ENCODE data around the gene ATP6V1D.
"Not testable (repeated sequence)": the region's sequence is repeated elsewhere in the genome, so short reads cannot be mapped to it uniquely, and the experiment has no call there.

Gene ATP6V1D

GRCh38 chr14:67370830-67371229 lies 11.2 kb upstream of the ATP6V1D start:
- DNase-seq (ENCODE audit: low read depth): no peak

- DNase-seq (ENCODE audit: low read depth): no peak
Observed at GRCh38 chr14:67365476-67365875, 5.9 kb upstream of the ATP6V1D start.

GRCh38 chr14:67360470-67361206 lies 1.0 kb upstream of the ATP6V1D start:
- DNase-seq (ENCODE audit: low read depth): no peak

- peak; percentile 25 for DNase-seq (ENCODE audit: low read depth)
Observed at GRCh38 chr14:67358924-67359774, 455 bp downstream of the ATP6V1D start.

GRCh38 chr14:67357969-67358354 lies 1.6 kb downstream of the ATP6V1D start:
- no peak for DNase-seq (ENCODE audit: low read depth)

- DNase-seq (ENCODE audit: low read depth): no peak
Observed at GRCh38 chr14:67357186-67357968, 2.2 kb downstream of the ATP6V1D start.

GRCh38 chr14:67352055-67352454 lies 7.5 kb downstream of the ATP6V1D start:
- no peak for DNase-seq (ENCODE audit: low read depth)

- no peak for DNase-seq (ENCODE audit: low read depth)
Observed at GRCh38 chr14:67345583-67345982, 14.0 kb downstream of the ATP6V1D start.

- no peak for DNase-seq (ENCODE audit: low read depth)
Observed at GRCh38 chr14:67343601-67344230, 15.9 kb downstream of the ATP6V1D start.

GRCh38 chr14:67341231-67341630 lies 18.4 kb downstream of the ATP6V1D start:
- DNase-seq (ENCODE audit: low read depth): not testable (repeated sequence)

GRCh38 chr14:67335781-67336180 lies 23.8 kb downstream of the ATP6V1D start:
- DNase-seq (ENCODE audit: low read depth): no peak

GRCh38 chr14:67332468-67332867 lies 27.1 kb downstream of the ATP6V1D start:
- no peak for DNase-seq (ENCODE audit: low read depth)

- no peak for DNase-seq (ENCODE audit: low read depth)
Observed at GRCh38 chr14:67331368-67332125, 28.1 kb downstream of the ATP6V1D start.

GRCh38 chr14:67329666-67330065 lies 29.9 kb downstream of the ATP6V1D start:
- not testable (repeated sequence) for DNase-seq (ENCODE audit: low read depth)

- DNase-seq (ENCODE audit: low read depth): no peak
Observed at GRCh38 chr14:67319142-67319541, 40.5 kb downstream of the ATP6V1D start.

GRCh38 chr14:67317822-67318221 lies 41.8 kb downstream of the ATP6V1D start:
- no peak for DNase-seq (ENCODE audit: low read depth)

- no peak for DNase-seq (ENCODE audit: low read depth)
Observed at GRCh38 chr14:67313153-67313552, 46.5 kb downstream of the ATP6V1D start.

GRCh38 chr14:67311868-67312267 lies 47.7 kb downstream of the ATP6V1D start:
- DNase-seq (ENCODE audit: low read depth): no peak
